OCI-LY7 (cell line): ENCODE results near the gene DDC. TPM values are rescaled to one million over a fixed set of nuclear protein-coding genes. Genes with fewer than 3 reads are reported as not detected.

Experiments
- BruUV-seq: library from RNA; stranded (reverse); fragments of 400-500 nt; replicated peaks from 2 replicates; lab custom pipeline; 2021; lab: Mats Ljungman, UMichigan
- CTCF ChIA-PET: fragments of 300-600 bp; sonication (Branson Sonifier 250); formaldehyde crosslinking; loops from one replicate; lab custom pipeline; 2022; ENCODE audit warnings: antibody characterized with exemption; ENCODE audit not compliant: unreplicated experiment; lab: Charles Lee
- POLR2A ChIA-PET: fragments of 300-600 bp; sonication (Branson Sonifier 250); formaldehyde crosslinking; loops from one replicate; lab custom pipeline; 2022; ENCODE audit warnings: antibody characterized with exemption; lab: Charles Lee
- DNase-seq: peaks from one replicate; pipeline ENCODE4 v3.0.0-alpha.2; 2015; ENCODE audit warnings: low spot score
- H2AFZ ChIP-seq: fragments of 200-600 bp; sonication (generic), shearing (Covaris generic); 2 replicates; pipeline ENCODE4 v1.6.1; 2014; ENCODE audit warnings: mild to moderate bottlenecking, antibody characterized with exemption, low read length, moderate library complexity
- H3K27ac ChIP-seq: fragments of 200-600 bp; sonication (generic); 2 replicates; pipeline ENCODE4 v1.5.1; 2014; ENCODE audit warnings: mixed run types, low read depth, mild to moderate bottlenecking, moderate library complexity, low read length, inconsistent platforms; ENCODE audit not compliant: poor library complexity, severe bottlenecking
- H3K36me3 ChIP-seq: fragments of 200-600 bp; sonication (generic); 2 replicates; pipeline ENCODE4 v1.6.1; 2014; ENCODE audit warnings: mild to moderate bottlenecking, antibody characterized with exemption, low read length, moderate library complexity, mixed read lengths; ENCODE audit not compliant: insufficient read depth
- H3K4me1 ChIP-seq: fragments of 200-600 bp; sonication (generic); 2 replicates; pipeline ENCODE4 v1.5.1; 2014; ENCODE audit warnings: mild to moderate bottlenecking, low read length; ENCODE audit not compliant: insufficient read depth, poor library complexity, severe bottlenecking
- H3K4me2 ChIP-seq: fragments of 200-600 bp; sonication (generic); 2 replicates; pipeline ENCODE4 v1.6.1; 2014; ENCODE audit warnings: mild to moderate bottlenecking, low read length
- H3K4me3 ChIP-seq: fragments of 200-600 bp; sonication (generic); 2 replicates; pipeline ENCODE4 v1.5.1; 2014; ENCODE audit warnings: mild to moderate bottlenecking, low read depth, low read length; ENCODE audit not compliant: poor library complexity, severe bottlenecking
- H3K79me2 ChIP-seq: fragments of 200-600 bp; sonication (generic); 2 replicates; pipeline ENCODE4 v1.6.1; 2016; ENCODE audit warnings: low read depth, mild to moderate bottlenecking, low read length, moderate library complexity, mixed read lengths; ENCODE audit not compliant: insufficient read depth
- H3K9me2 ChIP-seq: fragments of 200-600 bp; sonication (generic); 2 replicates; pipeline ENCODE4 v1.6.1; 2016; ENCODE audit warnings: mild to moderate bottlenecking, low read length, mixed read lengths; ENCODE audit not compliant: insufficient read depth
- H3K9me3 ChIP-seq: fragments of 200-600 bp; sonication (generic); 2 replicates; pipeline ENCODE4 v1.6.1; 2014; ENCODE audit warnings: mild to moderate bottlenecking, mixed run types, low read length, mixed read lengths
- H4K20me1 ChIP-seq: fragments of 200-600 bp; sonication (generic); 2 replicates; pipeline ENCODE4 v1.6.1; 2014; ENCODE audit warnings: mild to moderate bottlenecking, antibody characterized with exemption, low read length, moderate library complexity, mixed read lengths; ENCODE audit not compliant: insufficient read depth
- CTCF ChIP-seq: fragments of 200-600 bp; sonication (generic); conservative IDR thresholded peaks from 2 replicates; pipeline ENCODE4 v1.5.1; 2014; ENCODE audit warnings: mild to moderate bottlenecking, antibody characterized with exemption, low read length, moderate library complexity, mixed read lengths
- EZH2phosphoT487 ChIP-seq: fragments of 200-600 bp; sonication (generic); IDR thresholded peaks from 2 replicates; pipeline ENCODE4 v1.6.1; 2018; ENCODE audit warnings: low read depth, borderline replicate concordance, mild to moderate bottlenecking, mixed run types, antibody characterized with exemption, low read length, moderate library complexity, mixed read lengths
- intact Hi-C: fragments of 100-400 bp; cut with micrococcal nuclease; formaldehyde crosslinking; loops from one replicate; pipeline ENCODE4 v1.10.0; 2022; ENCODE audit not compliant: unreplicated experiment
- total RNA-seq, 2 experiments: library from RNA; depleted of rRNA in 1 of 2; stranded (reverse); fragments of >200 nt in 1 of 2; shearing (Covaris generic) in 1 of 2; gene quantifications; 2 replicates each; pipeline ENCODE4 v1.2.3, GENCODE V29; 2014 to 2022

Gene DDC
- total RNA-seq, 2 experiments from 2014 or later: not detected

GRCh38 chr7:50450590-50451032 lies 114.6 kb downstream of the DDC start:
- TF ChIP-seq CTCF: no peak
- TF ChIP-seq EZH2phosphoT487: no peak
- Histone ChIP-seq H2AFZ (peak overlapping the region; percentile 91), H4K20me1 (peaks cover 15% of the 10 kb centered on the region; the same call in 1 of the 2 replicates), H3K36me3 (peaks cover 31% of the 10 kb centered on the region), H3K9me3 (no peaks in the 10 kb centered on the region), H3K4me2 (peak overlapping the region; percentile 87), H3K4me1 (peaks cover 22% of the 10 kb centered on the region), H3K27ac (no peak overlapping the region), H3K4me3 (peak overlapping the region; percentile 89), H3K9me2 (no peaks in the 10 kb centered on the region), H3K79me2 (peaks cover 23% of the 10 kb centered on the region)
- intact Hi-C loops: no loop called here
- no peak for DNase-seq
- BruUV-seq: no TSS peak
- ChIA-PET POLR2A (interaction anchor here (0.6 to 2.0 kb wide), 4 partner anchors 12 to 358 kb away, joined by 3 to 7 read pairs (median 3); no protein-coding TSS in a partner anchor), CTCF (interaction anchor here (0.6 kb wide), 1 partner anchor 284 kb away, joined by 4 read pairs; no protein-coding TSS in a partner anchor)

GRCh38 chr7:50449881-50450589 lies 115.2 kb downstream of the DDC start, which contains the start of gene FIGNL1:
FIGNL1 (minus strand) TSS chr7:50450350; CDS start chr7:50447287, 3,063 bp downstream.
- no peak for TF ChIP-seq CTCF
- no peak for TF ChIP-seq EZH2phosphoT487
- peaks cover 15% of the 10 kb centered on the region; the same call in 1 of the 2 replicates for H4K20me1 ChIP-seq
- no peaks in the 10 kb centered on the region for H3K9me2 ChIP-seq
- H3K4me1 ChIP-seq: peaks cover 27% of the 10 kb centered on the region
- H3K27ac ChIP-seq: peak within 1 kb of the TSS; percentile 39
- intact Hi-C loops: no loop called here
- ChIA-PET POLR2A (interaction anchor here (0.6 to 2.0 kb wide), 11 partner anchors 8 to 369 kb away, joined by 3 to 7 read pairs (median 3); no protein-coding TSS in a partner anchor), CTCF (interaction anchor here (0.6 to 0.8 kb wide), 3 partner anchors 25 to 283 kb away, joined by 3 to 4 read pairs (median 4); no protein-coding TSS in a partner anchor)
- peak; percentile 91 for DNase-seq
- BruUV-seq: no TSS peak
- H3K4me2 ChIP-seq: peak within 1 kb of the TSS; percentile 87
- peak within 1 kb of the TSS; percentile 89 for H3K4me3 ChIP-seq
- peaks cover 27% of the 10 kb centered on the region for H3K79me2 ChIP-seq
- H3K36me3 ChIP-seq: peaks cover 37% of the 10 kb centered on the region
- H2AFZ ChIP-seq: peak within 1 kb of the TSS; percentile 91
- no peaks in the 10 kb centered on the region for H3K9me3 ChIP-seq
